Right renal pelvis (tissue), 4 donors: ENCODE data around the gene SPDYE16. TPM values are rescaled to one million over a fixed set of nuclear protein-coding genes. Genes with fewer than 3 reads are reported as not detected.
"Not testable (repeated sequence)": the region's sequence is repeated elsewhere in the genome, so short reads cannot be mapped to it uniquely, and the experiment has no call there.

Experiments used
- DNase-seq, 4 donors: peaks; one replicate each; pipeline ENCODE4 v3.0.0-alpha.2; 2013; ENCODE audit warnings: low read depth in 4 of 4, low spot score in 3 of 4, missing footprints in 1 of 4
- polyA plus RNA-seq, 4 donors: library from polyadenylated mRNA; unstranded; fragments of 120-200 nt; gene quantifications; one replicate each; pipeline ENCODE4 v1.2.1, GENCODE V29; 2013; ENCODE audit not compliant: insufficient read length in 4 of 4

SPDYE16 gene, protein sequence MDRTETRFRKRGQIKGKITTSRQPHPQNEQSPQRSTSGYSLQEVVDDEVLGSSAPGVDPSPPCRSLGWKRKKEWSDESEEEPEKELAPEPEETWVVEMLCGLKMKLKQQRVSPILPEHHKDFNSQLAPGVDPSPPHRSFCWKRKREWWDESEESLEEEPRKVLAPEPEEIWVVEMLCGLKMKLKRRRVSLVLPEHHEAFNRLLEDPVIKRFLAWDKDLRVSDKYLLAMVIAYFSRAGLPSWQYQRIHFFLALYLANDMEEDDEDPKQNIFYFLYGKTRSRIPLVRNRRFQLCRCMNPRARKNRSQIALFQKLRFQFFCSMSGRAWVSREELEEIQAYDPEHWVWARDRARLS
- 1 to 10 TPM; 1.7 to 2.3 (median 1.9) TPM for polyA plus RNA-seq

DNA sequence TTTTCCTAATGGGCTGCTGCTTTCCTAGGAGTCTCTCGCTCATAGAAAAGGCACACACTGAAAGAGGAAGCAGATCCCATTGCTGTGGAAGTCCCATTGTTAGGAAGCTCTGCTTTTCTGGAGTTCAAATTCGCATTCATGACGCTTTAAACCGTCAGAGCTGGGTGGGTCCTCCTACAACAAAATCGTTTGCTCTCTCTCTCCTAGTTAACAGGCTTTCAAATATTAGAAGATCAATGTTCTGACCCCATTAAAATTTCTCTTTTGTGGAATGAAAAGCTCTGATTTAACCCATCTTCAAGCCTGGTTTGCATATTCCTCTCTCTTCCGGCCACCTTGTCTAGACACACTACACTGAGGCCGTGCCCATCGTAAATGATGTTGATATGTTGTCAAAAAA lies at the start of gene SPDYE16:
TSS of gene SPDYE16 (minus strand) at position 101 of the 400 bp plus-strand sequence. CDS start 1,838 bp downstream, outside the sequence.
- DNase-seq, result not testable (repeated sequence)

DNA sequence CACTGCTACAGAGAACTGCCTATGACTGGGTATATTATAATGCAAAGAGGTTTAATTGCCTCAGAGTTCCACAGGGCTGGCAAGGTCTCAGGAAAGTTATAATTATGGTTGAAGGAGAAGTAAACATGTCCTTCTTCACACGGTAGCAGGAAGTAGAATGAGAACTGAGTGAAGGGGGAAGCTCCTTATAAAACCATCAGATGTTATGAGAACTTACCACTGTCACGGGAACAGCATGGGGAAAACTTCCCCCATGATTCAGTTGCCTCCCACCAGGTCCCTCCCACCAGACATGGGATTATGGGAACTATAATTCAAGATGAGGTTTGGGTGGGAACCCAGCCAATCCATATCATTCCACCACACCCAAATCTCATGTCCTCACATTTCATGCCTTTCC lies 49.6 kb upstream of the SPDYE16 start:
- not testable (repeated sequence) for DNase-seq

DNA sequence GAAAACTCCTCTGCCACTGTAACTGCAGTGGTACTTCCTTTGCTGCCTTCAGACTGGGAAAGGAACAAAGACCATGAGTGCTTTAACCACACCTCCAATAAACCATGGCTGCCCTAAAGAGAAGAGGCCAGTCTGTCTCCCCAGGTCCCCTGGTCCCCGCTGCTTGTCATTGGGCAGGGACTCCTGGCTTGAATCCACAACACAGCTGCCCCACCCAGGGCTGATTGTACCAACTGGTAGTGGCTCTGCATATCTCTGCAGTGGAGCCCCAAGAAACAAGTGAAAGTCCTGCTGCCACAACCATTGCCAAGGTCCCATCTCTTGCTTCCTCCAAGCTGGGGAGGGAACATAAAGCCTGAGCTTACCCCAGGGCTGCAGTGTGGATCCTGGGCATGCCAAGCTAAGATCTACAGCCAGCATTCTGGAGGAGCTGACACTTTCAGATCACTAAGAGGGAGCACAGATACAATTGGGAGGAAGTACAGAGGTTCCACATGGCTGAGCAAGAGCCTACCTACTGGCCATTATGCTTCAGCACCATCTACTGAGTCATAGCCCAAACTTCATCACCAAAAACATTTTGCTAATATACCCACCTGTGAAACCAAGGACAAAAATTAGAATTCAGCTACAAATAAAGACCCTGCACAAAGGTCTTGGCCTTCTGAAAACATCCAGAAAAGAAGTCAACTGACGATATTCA lies 48.7 kb upstream of the SPDYE16 start:
- not testable (repeated sequence) for DNase-seq

DNA sequence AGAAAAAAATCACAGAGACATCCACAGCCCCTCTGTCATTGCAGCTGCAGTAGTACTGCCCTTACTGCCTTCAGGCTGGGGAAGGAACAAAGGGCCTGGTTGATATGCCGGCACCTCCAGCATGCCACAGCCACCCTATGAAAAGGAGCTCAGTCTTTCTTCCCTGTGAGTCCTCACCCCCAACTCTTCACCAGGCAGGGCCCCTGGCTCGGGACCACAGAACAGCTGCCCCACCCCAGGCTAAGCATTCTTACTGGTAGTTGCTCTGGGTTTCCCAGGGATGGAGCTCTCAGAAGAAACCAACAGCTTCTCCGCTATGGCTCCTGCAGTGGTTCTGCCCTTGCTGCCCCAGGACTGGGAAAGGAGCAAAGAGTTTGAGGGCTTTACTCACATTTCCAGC lies 47.9 kb upstream of the SPDYE16 start:
- DNase-seq, result not testable (repeated sequence)

DNA sequence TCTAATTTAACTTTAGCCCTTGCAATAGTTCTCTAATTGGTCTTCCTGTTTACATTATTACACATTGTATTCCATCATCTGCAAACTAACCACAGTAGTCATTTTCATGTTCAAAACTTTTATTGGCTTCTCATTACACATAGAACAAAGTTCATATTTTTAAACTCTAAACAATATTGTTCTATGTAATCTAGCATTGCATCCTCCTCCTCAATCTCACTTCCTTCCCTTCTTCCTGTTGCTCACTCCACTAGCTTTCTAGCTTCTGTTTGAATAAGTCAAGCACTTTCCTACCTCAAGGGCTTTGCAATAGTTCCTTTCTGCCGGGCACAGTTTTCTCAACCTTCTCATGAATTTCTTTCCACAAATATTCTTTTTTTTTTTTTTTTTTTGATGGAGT lies 45.5 kb upstream of the SPDYE16 start:
- DNase-seq, result not testable (repeated sequence)

DNA sequence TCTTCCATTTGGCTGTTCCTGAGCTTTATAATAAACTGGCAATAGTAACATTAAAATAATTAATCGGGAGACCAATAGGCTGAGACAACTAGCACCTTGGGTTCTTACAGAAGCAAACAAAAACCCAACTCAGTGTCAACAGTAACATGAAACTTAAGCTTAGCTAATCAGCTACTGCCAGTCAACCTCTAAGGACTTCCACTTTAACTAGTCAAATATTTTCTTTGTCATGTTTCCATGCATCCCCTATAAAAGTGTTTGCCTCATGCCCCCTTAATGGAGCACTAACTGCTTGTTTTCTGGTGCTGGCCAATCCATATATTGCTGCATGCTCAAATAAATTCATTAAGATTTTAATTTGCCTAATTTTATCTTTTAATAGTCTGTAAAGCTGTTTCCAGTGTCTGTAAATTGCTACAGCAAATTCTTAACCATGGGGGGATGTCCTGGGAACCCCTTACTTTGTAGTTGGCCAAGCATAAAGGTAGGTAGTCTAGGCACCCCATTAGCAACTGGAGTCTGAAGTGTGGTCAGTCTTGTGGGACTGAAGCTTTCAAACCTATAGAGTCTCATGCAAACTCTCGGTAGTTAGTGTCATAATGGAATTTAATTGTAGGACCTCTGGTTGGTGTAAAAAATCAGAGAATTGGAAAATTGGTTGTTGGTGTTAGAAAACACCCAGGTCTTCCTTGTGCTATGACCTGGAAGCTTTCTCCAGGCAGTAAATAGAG lies 43.7 kb upstream of the SPDYE16 start:
- DNase-seq, result not testable (repeated sequence)

DNA sequence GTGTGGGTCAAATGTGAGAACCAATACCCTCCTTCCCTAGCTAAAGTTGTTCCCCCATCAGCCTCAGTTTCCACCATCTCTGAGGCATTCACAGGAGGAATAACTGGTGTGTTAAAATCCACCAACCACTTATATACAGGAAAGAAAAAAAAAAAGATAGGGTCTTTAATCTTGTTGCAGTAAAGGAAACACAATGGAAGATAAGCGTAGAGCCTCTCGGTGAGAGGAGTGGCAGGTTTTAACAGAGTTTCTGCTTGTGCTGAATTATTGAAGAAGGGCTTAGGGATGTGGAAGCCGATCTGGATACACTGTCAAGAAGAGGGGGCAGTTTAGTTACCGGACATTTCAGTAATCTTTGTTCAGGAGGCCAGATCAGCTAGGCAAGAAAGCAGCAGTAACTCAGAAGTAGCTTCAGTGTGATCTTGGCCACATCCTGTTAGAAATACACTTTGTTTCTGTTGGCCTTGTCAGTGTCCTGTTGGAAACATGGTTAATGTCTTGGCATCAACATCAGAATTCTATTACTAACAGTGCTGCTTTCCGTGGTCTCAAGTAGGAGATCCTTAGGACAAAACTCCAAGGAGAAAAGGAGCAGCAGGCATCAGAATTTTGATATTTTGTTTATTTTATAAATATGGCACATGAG lies 40.7 kb upstream of the SPDYE16 start:
- DNase-seq, result peak in 1 of 4 donors; percentile 0

DNA sequence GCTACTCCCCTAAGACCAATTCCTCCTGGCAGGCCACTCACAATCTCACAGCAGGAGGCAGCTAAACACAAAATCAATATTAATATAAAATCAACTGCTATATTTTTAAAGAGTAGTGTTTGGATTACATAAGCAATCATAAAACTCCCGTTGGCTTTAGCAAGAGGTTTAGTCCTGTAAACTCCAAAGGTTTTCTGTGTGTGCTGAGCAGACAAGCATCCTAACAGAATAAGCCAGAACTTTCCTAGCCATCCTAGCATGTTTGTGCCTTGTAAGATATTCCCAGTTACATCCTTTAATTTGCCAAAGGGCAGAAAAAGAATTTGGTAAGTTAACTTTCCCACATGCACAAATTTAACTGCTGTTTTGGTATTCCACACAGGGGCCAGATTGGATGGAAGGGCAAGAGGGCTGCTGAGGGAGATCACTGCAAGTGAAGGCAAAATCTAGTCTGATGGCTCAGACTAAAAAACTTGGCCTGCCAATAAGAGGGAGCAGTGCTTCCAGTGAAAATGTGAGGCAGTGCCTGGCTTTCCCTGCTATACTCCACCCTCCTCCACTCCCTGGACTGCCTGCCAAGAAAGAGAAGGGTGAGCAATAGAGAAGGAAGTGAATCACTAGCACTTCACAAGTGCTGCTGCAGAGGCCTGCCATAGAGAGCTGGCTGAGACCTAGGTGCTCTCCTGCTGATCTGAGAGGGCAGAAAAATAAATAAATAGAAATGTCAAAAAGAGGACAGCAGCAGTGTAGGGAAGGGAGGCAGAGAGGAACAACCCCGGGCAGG lies 39.9 kb upstream of the SPDYE16 start:
- not testable (repeated sequence) for DNase-seq

DNA sequence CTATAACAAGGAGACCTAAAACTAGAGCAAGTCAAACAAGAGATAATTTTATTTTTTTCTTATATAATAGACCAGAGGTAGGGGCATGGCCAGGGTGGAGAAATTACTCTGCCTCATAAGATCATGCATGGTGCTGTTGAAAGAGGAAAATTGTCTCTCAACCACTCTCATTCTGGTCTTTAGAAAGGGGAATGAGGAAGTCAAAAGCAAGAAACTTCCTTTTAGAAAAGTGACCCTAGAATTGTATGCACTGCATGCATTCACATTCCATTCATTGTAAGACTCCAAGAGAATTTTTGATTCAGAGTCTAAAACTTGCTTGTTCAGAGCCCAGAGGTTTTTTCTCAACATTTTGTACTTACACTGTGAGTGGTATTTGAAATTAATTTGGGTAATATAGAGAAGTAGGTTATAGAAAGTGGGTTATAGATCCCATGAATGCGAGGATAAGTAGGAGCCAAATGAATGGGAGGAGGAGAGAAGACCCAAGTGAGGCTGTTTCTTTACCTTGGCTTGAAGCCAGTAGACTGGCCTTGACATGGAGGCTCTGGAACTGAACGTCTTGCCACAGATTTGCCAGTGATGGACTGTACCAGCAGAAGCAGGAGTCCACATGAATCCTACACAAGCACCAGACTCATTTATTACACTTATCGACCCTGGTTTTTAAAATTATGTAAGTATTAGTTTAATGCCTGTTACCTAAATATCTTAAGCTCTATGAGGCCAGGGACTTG lies 33.0 kb upstream of the SPDYE16 start:
- not testable (repeated sequence) for DNase-seq

DNA sequence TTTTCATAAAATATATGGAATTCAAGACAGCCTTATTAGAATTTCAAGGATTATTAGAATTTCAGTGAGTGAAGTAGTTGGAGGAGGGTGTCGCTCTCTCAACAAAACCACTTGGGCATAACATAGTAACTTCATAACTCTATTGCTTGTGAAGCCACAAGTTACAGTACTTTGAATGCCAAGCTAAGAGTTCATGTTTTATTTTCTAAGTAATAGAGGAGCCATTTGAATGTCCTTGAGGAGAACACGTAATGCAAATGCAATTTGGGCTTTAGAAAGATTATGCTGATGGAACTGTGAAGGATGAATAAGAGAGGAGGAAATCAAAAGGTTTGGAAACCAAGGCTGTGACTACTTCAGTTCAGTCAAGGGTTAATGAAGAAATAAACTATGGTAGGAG lies 32.3 kb upstream of the SPDYE16 start:
- DNase-seq, result not testable (repeated sequence)

DNA sequence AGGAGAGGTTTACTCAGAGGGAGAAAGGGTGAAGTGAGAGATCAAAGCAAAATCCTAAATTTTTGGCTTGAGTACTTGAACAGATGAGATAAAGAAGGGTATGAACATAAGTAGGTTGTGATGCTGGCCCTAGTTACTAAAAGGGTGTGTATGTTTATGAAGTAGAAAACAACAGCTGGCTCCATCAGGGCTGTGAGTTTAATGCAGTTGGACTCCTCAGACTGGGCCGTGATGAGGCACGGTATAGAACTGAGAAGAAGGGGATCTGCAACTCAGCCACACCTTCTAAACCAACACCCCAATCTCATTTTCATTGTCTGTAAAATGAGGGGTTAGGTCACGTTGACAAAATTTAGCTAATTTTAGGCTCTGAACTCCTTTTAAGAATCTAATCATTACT lies 29.2 kb upstream of the SPDYE16 start:
- not testable (repeated sequence) for DNase-seq

DNA sequence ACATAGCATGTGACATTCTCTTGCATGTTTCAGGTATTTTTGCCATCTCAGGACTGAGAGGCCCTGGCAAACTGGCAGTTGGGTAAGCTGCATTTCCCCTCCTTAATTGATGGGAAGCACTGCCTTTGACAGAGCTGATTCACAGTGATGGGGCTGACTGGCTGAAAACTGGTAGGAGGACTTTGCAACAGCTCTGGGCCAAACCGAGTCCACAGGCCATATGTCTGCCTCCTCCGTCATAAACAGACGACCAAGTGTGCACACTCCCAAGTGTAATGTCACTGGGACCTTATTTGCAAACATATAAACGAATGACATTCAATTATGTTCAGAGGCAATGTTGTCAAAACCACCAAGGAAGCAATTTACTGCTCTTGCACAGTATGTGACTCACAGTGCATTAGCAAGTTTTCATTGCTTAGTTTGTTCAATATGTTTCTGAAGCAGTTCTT lies 27.3 kb upstream of the SPDYE16 start:
- not testable (repeated sequence) for DNase-seq

DNA sequence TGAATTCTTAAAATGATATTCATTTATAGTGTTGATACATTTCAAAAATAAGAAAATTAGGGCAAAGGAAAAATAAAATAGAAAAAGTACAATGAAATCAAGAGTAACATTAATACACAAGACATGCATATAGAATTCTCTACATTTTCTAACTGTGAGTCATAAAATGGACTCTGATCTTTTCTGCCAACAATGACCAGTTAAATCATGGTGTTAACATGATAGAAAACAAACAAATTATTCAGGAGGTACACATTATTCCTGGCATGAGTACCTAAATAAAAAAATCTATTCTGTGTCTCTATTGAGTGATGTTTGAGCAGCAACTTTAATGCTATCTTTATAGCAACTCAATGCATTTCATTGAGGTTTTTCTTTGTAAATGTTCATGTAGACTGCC lies 25.6 kb upstream of the SPDYE16 start:
- not testable (repeated sequence) for DNase-seq

DNA sequence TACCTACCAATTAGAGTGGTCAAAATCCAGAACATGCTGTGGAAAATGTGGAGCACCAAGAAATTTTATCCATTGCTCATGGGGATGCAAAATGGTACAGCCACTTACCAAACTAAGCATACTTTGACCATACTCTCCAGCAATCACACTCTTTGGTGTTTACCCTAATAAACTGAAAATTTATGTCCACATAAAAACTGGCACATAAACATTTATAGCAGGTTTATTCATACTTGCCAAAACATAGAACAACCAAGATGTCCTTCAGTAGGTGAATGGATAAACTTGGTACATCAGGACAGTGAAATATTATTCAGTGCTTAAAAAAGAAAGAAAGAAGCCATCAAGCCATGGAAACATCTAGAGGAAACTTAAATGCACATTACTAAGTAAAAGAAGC lies 24.7 kb upstream of the SPDYE16 start:
- not testable (repeated sequence) for DNase-seq

DNA sequence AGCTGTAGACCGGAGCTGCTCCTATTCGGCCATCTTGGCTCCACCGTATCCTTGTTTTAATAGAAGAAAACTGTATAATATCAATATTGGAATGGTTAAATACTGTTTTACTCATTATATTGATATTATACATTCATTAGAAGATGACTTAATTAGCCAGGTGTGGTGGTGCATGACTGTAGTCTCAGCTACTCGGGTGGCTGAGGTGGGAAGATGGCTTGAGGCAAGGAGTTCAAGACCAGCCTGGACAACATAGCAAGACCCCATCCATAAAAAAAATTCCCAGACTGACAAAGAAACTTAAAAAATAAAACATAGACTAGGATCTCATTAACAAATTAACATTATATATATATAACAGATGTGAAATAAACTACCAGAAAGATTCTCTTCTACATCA lies 24.2 kb upstream of the SPDYE16 start:
- not testable (repeated sequence) for DNase-seq

DNA sequence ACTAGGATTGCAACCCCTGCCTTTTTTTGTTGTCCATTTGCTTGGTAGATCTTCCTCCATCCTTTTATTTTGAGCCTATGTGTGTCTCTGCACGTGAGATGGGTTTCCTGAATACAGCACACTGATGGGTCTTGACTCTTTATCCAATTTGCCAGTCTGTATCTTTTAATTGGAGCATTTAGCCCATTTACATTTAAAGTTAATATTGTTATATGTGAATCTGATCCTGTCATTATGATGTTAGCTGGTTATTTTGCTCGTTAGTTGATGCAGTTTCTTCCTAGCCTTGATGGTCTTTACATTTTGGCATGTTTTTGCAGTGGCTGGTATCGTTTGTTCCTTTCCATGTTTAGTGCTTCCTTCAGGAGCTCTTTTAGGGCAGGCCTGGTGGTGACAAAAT lies 21.9 kb upstream of the SPDYE16 start:
- not testable (repeated sequence) for DNase-seq

DNA sequence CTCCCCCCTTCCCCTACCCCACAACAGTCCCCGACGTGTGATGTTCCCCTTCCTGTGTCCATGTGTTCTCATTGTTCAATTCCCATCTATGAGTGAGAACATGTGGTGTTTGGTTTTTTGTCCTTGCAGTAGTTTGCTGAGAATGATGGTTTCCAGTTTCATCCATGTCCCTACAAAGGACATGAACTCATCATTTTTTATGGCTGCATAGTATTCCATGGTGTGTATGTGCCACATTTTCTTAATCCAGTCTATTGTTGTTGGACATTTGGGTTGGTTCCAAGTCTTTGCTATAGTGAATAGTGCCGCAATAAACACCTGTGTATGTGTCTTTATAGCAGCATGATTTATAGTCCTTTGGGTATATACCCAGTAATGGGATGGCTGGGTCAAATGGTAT lies 18.2 kb upstream of the SPDYE16 start:
- not testable (repeated sequence) for DNase-seq

DNA sequence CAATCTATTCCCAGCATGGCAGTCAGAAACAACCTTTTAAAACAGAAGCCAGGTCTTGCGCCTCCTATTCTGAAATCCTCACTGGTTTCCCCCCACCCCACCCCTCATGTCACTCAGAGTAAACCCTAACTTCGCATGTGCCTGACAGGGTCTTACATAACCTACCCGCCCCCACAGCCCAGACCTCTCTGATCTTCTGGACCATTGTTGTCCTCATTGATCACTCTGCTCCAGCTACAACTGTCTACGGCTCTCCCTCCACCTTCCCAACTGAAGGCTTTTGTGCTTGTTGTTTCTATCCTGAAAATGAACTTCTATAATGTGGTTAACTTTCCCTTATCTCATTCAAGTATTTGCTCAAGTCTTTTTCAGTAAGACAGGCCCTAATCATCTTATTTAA lies 17.1 kb upstream of the SPDYE16 start:
- not testable (repeated sequence) for DNase-seq

DNA sequence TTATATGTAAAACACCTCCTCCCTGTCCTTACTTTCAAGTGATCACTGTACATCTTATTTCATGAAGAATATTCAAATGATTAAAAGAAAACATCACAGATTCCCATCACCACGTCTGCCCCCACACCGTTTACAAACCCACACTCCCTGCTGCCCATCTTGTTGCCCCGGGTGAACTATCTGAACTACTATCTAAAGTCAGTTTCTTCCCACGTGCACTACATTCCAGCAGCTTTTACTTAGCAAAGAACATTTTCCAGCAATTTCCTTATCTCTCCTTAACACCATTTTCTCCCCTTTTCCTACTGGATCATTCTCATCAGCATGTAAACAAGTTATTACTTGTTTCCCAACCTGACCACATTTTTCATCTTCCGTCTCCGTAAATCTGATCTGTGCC lies 16.6 kb upstream of the SPDYE16 start:
- not testable (repeated sequence) for DNase-seq
